HL-60 (cell line): ENCODE results near the gene NUDT22.

ENCODE experiments used
- DNase-seq, 2 experiments: peaks; one replicate each; pipeline ENCODE4 v3.0.0-alpha.2; 2010 to 2020; ENCODE audit warnings: low read depth in 1 of 2, low spot score in 1 of 2
- H3K27ac ChIP-seq: fragments of 250-450 bp; sonication (Bioruptor Pico); replicated peaks from 2 replicates; pipeline ENCODE4 v1.5.1; 2020; ENCODE audit warnings: mild to moderate bottlenecking, moderate library complexity
- H3K27me3 ChIP-seq: fragments of 250-450 bp; sonication (Bioruptor Pico); 2 replicates; pipeline ENCODE4 v1.5.1; 2021; ENCODE audit warnings: mild to moderate bottlenecking, moderate library complexity; ENCODE audit not compliant: insufficient read depth, poor library complexity, severe bottlenecking
- H3K4me3 ChIP-seq: replicated peaks from 2 replicates; pipeline ENCODE4 v1.5.1; 2011; ENCODE audit warnings: mild to moderate bottlenecking, control low read depth, low read length; ENCODE audit not compliant: insufficient read depth
- CTCF ChIP-seq: IDR thresholded peaks from one replicate; pipeline ENCODE4 v1.5.1; 2011; ENCODE audit warnings: low read length, control low read depth, inconsistent platforms; ENCODE audit not compliant: insufficient read depth
- GABPA ChIP-seq: IDR thresholded peaks from 2 replicates; pipeline ENCODE4 v1.6.1; 2012; ENCODE audit warnings: low read depth
- POLR2AphosphoS5 ChIP-seq: IDR thresholded peaks from 2 replicates; pipeline ENCODE4 v1.6.1; 2012; ENCODE audit warnings: low read depth
- REST ChIP-seq: IDR thresholded peaks from 2 replicates; pipeline ENCODE4 v1.6.1; 2012; ENCODE audit warnings: low read depth; ENCODE audit not compliant: insufficient replicate concordance
- SPI1 ChIP-seq: IDR thresholded peaks from 2 replicates; pipeline ENCODE4 v1.6.1; 2012; ENCODE audit warnings: low read depth, mild to moderate bottlenecking, borderline replicate concordance

The NUDT22 gene

GRCh38 chr11:64249563-64250414, 23.7 kb downstream of the NUDT22 start:
- no peaks in the 10 kb centered on the region for H3K27me3 ChIP-seq
- no peak for TF ChIP-seq SPI1
- TF ChIP-seq REST = no peak
- TF ChIP-seq CTCF = no peak
- TF ChIP-seq POLR2AphosphoS5 = no peak
- no peak for TF ChIP-seq GABPA
- H3K4me3 ChIP-seq = no peak overlapping the region
- no peak for DNase-seq
- no peak overlapping the region for H3K27ac ChIP-seq

GRCh38 chr11:64250415-64251015, 24.4 kb downstream of the NUDT22 start:
- no peak overlapping the region; the same call in 1 of the 2 replicates for H3K27ac ChIP-seq
- TF ChIP-seq GABPA (no peak), POLR2AphosphoS5 (no peak), CTCF (no peak), SPI1 (no peak), REST (no peak)
- DNase-seq = no peak
- H3K27me3 ChIP-seq = no peaks in the 10 kb centered on the region
- H3K4me3 ChIP-seq = peak overlapping the region; percentile 75

GRCh38 chr11:64251016-64251752, 25.1 kb downstream of the NUDT22 start, which contains the start of gene PLCB3:
PLCB3 (plus strand) TSS chr11:64251530; CDS start chr11:64251650, 120 bp downstream.
- H3K27ac ChIP-seq = peak within 1 kb of the TSS; percentile 49

More at GRCh38 chr11:64251016-64251752, 25.1 kb downstream of the NUDT22 start, which contains the start of gene PLCB3:
- H3K4me3 ChIP-seq = peak within 1 kb of the TSS; percentile 75
- no peak for TF ChIP-seq REST
- TF ChIP-seq POLR2AphosphoS5 = no peak
- no peak for TF ChIP-seq SPI1
- TF ChIP-seq CTCF = no peak
- TF ChIP-seq GABPA = no peak
- H3K27me3 ChIP-seq = no peaks in the 10 kb centered on the region
- DNase-seq = peak in 1 of 2 experiments; percentile 44
